Right atrium auricular region (tissue), 2 donors: ENCODE results near the gene OLFML3. TPM values are rescaled to one million over a fixed set of nuclear protein-coding genes. Genes with fewer than 3 reads are reported as not detected.

Experiments
- DNase-seq: peaks from one replicate; pipeline ENCODE4 v3.0.0-alpha.2; 2019; ENCODE audit warnings: low spot score
- H3K27ac ChIP-seq, 2 donors: fragments of 200-600 bp; sonication (generic); 1 replicate in 1 of 2; 2 replicates in 1 of 2; pipeline ENCODE4 v1.5.1; 2016 to 2019
- H3K27me3 ChIP-seq, 2 donors: fragments of 200-600 bp; sonication (generic); one replicate each; pipeline versions ENCODE4 v1.5.1 to v1.6.0; 2017 to 2019
- H3K36me3 ChIP-seq: fragments of 200-600 bp; sonication (generic); one replicate; pipeline ENCODE4 v1.5.1; 2016
- H3K4me1 ChIP-seq, 2 donors: fragments of 200-600 bp; sonication (generic); one replicate each; pipeline versions ENCODE4 v1.5.1 to v1.6.0; 2017 to 2019
- H3K4me3 ChIP-seq, 2 donors: fragments of 200-600 bp; sonication (generic); 1 replicate in 1 of 2; 2 replicates in 1 of 2; pipeline ENCODE4 v1.5.1; 2017 to 2019; ENCODE audit warnings: mild to moderate bottlenecking in 1 of 2, moderate library complexity in 1 of 2
- H3K9me3 ChIP-seq, 2 donors: fragments of 200-600 bp; sonication (generic); one replicate each; pipeline ENCODE4 v1.5.1; 2019
- total RNA-seq, 2 donors: library from RNA; depleted of rRNA; stranded (reverse); fragments of >200 nt; gene quantifications; one replicate each; pipeline ENCODE4 v1.1.0, GENCODE V29; 2016
- TF ChIP-seq, protein P1 (sequence below), 2 donors: fragments of 200-600 bp; sonication (generic); IDR thresholded peaks; one replicate each; pipeline ENCODE4 v1.5.1; 2019; ENCODE audit warnings: antibody characterized with exemption in 2 of 2

The OLFML3 gene
- total RNA-seq, 2 donors from 2014 or later: 22.4 to 28.6 TPM

DNA sequence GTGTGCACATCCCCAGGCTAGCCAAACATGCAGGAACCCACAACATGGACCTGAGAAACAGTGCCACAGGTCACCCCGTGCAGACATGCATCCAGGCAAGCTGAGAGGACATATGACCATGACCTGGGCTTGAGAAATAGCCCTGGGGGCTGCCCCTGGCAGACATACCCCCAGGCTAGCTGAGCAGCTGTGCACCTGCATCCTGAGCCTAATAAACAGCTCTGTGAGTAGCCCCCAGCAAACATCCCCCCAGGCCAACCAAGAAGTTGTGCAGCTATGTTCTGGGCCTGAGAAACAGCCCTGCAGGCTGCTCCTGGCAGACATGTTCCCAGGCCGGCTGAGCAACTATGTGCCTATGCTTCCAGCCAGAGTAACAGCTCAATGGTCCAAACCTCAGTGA lies 14.5 kb downstream of the OLFML3 start:
- no peaks in the 10 kb centered on the region for H3K27me3 ChIP-seq
- H3K9me3 ChIP-seq: peaks cover 0 to 16% of the 10 kb centered on the region in 2 donors
- no peaks in the 10 kb centered on the region for H3K4me1 ChIP-seq
- no peak overlapping the region for H3K27ac ChIP-seq
- no peak for DNase-seq
- TF ChIP-seq, protein P1, sequence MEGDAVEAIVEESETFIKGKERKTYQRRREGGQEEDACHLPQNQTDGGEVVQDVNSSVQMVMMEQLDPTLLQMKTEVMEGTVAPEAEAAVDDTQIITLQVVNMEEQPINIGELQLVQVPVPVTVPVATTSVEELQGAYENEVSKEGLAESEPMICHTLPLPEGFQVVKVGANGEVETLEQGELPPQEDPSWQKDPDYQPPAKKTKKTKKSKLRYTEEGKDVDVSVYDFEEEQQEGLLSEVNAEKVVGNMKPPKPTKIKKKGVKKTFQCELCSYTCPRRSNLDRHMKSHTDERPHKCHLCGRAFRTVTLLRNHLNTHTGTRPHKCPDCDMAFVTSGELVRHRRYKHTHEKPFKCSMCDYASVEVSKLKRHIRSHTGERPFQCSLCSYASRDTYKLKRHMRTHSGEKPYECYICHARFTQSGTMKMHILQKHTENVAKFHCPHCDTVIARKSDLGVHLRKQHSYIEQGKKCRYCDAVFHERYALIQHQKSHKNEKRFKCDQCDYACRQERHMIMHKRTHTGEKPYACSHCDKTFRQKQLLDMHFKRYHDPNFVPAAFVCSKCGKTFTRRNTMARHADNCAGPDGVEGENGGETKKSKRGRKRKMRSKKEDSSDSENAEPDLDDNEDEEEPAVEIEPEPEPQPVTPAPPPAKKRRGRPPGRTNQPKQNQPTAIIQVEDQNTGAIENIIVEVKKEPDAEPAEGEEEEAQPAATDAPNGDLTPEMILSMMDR (IDR thresholded peaks at IDR 0.05): no peak
- no peak overlapping the region for H3K4me3 ChIP-seq
- H3K36me3 ChIP-seq: no peaks in the 10 kb centered on the region

DNA sequence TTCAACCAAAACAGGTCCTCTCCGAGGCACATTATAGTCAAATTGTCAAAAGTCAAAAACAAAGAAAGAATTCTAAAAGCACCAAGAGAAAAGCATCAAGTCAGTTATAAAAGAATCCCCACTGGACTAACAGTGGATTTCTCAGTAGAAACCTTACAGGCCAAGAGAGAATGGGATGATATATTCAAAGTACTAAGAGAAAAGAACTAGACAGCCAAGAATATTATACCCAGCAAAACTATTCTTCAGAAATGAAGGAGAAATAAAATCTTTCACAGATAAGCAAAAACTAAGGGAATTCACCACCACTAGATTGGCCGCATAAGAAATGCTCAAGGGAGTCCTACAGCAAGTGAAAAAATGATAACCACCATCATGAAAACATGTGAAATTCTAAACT lies 16.1 kb downstream of the OLFML3 start:
- Histone ChIP-seq H3K27ac (no peak overlapping the region), H3K4me1 (no peaks in the 10 kb centered on the region), H3K9me3 (peaks cover 0 to 16% of the 10 kb centered on the region in 2 donors), H3K36me3 (no peaks in the 10 kb centered on the region), H3K27me3 (no peaks in the 10 kb centered on the region), H3K4me3 (no peak overlapping the region)
- DNase-seq: no peak
- TF ChIP-seq, protein P1 (IDR thresholded peaks at IDR 0.05): no peak

DNA sequence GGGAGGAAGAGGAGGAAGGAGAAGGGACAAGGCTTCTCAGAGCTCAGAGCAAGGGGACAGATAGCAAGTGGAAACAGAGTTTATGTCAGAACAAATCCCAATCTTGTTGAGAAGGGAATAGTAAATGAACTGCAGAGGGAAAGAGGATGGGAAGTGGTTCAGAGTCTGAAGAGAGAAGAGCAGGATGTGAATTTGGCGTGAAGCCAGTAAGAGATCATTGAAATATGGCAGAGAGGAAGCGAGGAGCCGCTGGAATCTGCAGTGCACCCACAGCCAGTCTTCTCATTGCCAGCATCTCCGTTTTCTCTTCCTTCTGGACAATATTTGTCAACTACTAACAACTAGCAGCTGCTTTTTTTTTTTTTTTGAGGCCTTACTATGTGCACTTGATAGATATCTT lies 19.1 kb downstream of the OLFML3 start:
- Histone ChIP-seq H3K4me1 (peaks cover 0 to 7% of the 10 kb centered on the region in 2 donors), H3K36me3 (no peaks in the 10 kb centered on the region), H3K4me3 (no peak overlapping the region), H3K9me3 (peaks cover 0 to 16% of the 10 kb centered on the region in 2 donors), H3K27me3 (no peaks in the 10 kb centered on the region), H3K27ac (no peak overlapping the region)
- DNase-seq: no peak
- TF ChIP-seq, protein P1 (IDR thresholded peaks at IDR 0.05): no peak

DNA sequence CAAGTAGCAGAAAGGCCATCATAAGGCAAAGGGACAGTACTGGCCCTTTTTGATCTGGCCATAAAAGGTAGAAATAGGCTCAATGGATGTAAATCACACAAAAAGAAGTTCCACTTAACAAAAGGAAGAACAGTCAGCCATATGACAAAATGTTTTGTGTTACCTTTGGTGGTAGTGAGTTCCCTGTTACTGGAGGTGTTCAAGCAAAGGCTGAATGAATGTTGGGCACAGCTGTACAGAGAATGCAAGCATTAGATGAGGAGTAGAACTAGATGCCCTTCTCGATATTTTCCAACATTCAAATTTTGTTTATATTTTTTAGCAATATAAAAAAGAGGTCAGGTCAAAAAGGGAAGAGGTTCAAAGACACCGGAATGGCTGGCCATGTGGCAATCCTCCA lies 20.0 kb downstream of the OLFML3 start:
- TF ChIP-seq, protein P1 (IDR thresholded peaks at IDR 0.05): no peak
- no peaks in the 10 kb centered on the region for H3K36me3 ChIP-seq
- peaks cover 0 to 8% of the 10 kb centered on the region in 2 donors for H3K4me1 ChIP-seq
- H3K9me3 ChIP-seq: peaks cover 0 to 16% of the 10 kb centered on the region in 2 donors
- DNase-seq: no peak
- no peaks in the 10 kb centered on the region for H3K27me3 ChIP-seq
- no peak overlapping the region for H3K27ac ChIP-seq
- H3K4me3 ChIP-seq: no peak overlapping the region

DNA sequence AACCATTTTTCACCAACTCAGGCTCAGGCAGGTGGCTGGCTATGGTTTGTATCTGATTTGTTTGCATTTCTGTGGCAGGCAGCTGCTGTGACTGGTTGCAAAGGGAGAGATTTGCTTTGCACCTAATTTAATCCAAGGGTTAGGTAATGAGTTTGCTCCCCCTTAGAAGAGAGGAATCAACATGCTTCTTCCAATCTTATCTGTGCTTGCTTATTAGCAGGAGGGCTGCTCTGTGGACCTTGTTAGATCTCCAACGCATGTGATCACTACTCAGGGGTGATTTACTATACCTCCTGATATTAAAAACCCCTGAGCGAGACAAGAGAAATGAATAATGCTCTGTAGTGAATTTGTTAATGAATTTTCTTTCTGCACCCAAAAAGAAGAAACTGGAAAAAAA lies 20.5 kb downstream of the OLFML3 start:
- no peaks in the 10 kb centered on the region for H3K36me3 ChIP-seq
- no peaks in the 10 kb centered on the region for H3K27me3 ChIP-seq
- peaks cover 0 to 8% of the 10 kb centered on the region in 2 donors for H3K4me1 ChIP-seq
- TF ChIP-seq, protein P1 (IDR thresholded peaks at IDR 0.05): no peak
- peaks cover 0 to 13% of the 10 kb centered on the region in 2 donors for H3K9me3 ChIP-seq
- H3K4me3 ChIP-seq: no peak overlapping the region
- H3K27ac ChIP-seq: no peak overlapping the region
- no peak for DNase-seq

DNA sequence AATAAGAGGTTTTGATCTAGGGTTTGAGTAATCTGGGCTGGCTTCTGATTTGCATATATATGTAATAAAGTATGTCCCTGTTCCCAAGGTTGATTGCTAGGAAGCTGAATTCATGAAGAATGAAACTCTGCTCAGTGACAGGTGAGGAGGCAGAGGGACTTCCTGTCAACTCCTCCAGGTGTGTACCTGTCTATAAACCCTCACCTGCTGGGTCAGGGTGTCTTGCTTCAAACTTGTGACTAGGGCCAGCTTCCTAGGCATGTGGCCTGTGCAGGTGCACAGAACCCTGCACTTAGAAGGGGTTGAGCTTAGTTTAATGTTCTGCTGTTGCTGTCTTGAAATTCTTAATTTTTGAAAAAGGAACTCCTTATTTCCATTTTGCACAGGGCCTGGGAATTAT lies 21.1 kb downstream of the OLFML3 start:
- TF ChIP-seq, protein P1 (IDR thresholded peaks at IDR 0.05): no peak
- H3K9me3 ChIP-seq: peaks cover 0 to 6% of the 10 kb centered on the region in 2 donors
- no peaks in the 10 kb centered on the region for H3K36me3 ChIP-seq
- H3K4me1 ChIP-seq: peaks cover 0 to 8% of the 10 kb centered on the region in 2 donors
- H3K27me3 ChIP-seq: no peaks in the 10 kb centered on the region
- H3K27ac ChIP-seq: no peak overlapping the region
- no peak for DNase-seq
- H3K4me3 ChIP-seq: no peak overlapping the region
